Prostate gland (tissue), 2 donors: ENCODE results near the gene FXYD1. TPM values are rescaled to one million over a fixed set of nuclear protein-coding genes. Genes with fewer than 3 reads are reported as not detected.

Source experiments
- DNase-seq: peaks from one replicate; pipeline ENCODE4 v3.0.0-alpha.2; 2019; ENCODE audit warnings: low spot score
- H3K27ac ChIP-seq, 2 donors: fragments of 200-600 bp; sonication (generic); 2 replicates each; pipeline ENCODE4 v1.5.1; 2017 to 2019
- H3K27me3 ChIP-seq: fragments of 200-600 bp; sonication (generic); replicated peaks from 2 replicates; pipeline ENCODE4 v1.5.1; 2019; ENCODE audit not compliant: insufficient read depth
- H3K36me3 ChIP-seq, 2 donors: fragments of 200-600 bp; sonication (generic); 1 replicate in 1 of 2; 2 replicates in 1 of 2; pipeline versions ENCODE4 v1.5.1 to v1.8.1; 2017 to 2019
- H3K4me1 ChIP-seq: fragments of 200-600 bp; sonication (generic); replicated peaks from 2 replicates; pipeline ENCODE4 v1.5.1; 2019
- H3K4me3 ChIP-seq, 2 donors: fragments of 200-600 bp; sonication (generic); 2 replicates each; pipeline ENCODE4 v1.5.1; 2017 to 2019
- H3K9me3 ChIP-seq: fragments of 200-600 bp; sonication (generic); 2 replicates; pipeline ENCODE4 v1.5.1; 2017
- POLR2A ChIP-seq: fragments of 450-650 bp; IDR thresholded peaks from one replicate; pipeline ENCODE4 v1.6.1; 2016; ENCODE audit warnings: antibody characterized with exemption, mild to moderate bottlenecking
- POLR2AphosphoS5 ChIP-seq: sonication (generic); formaldehyde crosslinking; IDR thresholded peaks from one replicate; pipeline ENCODE4 v1.6.1; 2017; ENCODE audit warnings: antibody characterized with exemption
- WGBS: methylation state at CpG from one replicate; pipeline ENCODE4 v1.1.5; 2018; 5-methylcytosine and 5-hydroxymethylcytosine counted together
- intact Hi-C: fragments of 100-400 bp; cut with DNase I; formaldehyde crosslinking; loops from one replicate; pipeline ENCODE4 v1.14.2; 2022
- total RNA-seq, 2 donors: library from RNA; depleted of rRNA; stranded (reverse); fragments of >200 nt; gene quantifications; one replicate each; pipeline ENCODE4 v1.1.0, GENCODE V29; 2016
- TF ChIP-seq, protein P1 (sequence below), 4 experiments: fragments of 200-600 bp in 2 of 4; fragments of 450-650 bp in 2 of 4; sonication (generic) in 2 of 4; IDR thresholded peaks; 1 replicate in 3 of 4; 2 replicates in 1 of 4; pipeline ENCODE4 v1.5.1; 2016 to 2019; ENCODE audit warnings: antibody characterized with exemption in 4 of 4, mild to moderate bottlenecking in 2 of 4, moderate library complexity in 2 of 4

FXYD1 gene
- total RNA-seq = 10 to 100 TPM; 15.9 to 30.6 TPM

DNA sequence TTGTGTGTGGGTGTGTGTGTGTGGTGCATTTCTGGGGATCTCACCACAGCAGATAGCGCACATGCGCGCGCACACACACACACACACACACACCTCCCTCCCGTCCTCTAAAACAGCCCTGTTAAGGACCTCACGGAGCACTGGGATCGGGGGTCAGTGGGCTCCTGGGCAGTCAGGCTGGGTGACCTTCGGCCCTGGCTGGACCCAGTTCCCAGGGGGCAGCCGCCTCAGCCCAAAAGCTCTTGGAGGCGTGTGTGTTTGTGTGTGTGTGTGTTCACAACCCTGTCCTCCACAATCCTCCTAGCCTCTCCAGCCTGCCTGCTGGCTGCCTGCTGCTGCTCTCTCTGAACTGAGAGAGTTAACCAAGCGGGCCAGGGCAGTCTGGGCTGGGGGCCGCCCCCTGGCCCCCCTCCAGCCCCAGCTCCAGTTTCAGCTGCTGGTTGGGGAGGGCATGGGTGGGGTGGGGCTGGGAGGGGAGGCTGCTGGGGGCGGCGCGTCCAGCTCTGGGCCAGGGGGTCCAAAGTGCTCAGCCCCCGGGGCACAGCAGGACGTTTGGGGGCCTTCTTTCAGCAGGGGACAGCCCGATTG is at the start of gene FXYD1:
FXYD1 (plus strand) TSS at position 520 of the 588 bp plus-strand sequence. CDS start 1,256 bp downstream, outside the sequence.
- Histone ChIP-seq H3K36me3 (no peaks in the 10 kb centered on the region), H3K9me3 (no peaks in the 10 kb centered on the region), H3K4me1 (peaks cover 15% of the 10 kb centered on the region), H3K27ac (peak within 1 kb of the TSS; percentile 64 to 71), H3K4me3 (peak within 1 kb of the TSS; percentile 6 to 22), H3K27me3 (no peaks in the 10 kb centered on the region)
- WGBS = 52% methylated on average over 18 of the region's 18 CpGs
- no peak for DNase-seq
- TF ChIP-seq, protein P1, sequence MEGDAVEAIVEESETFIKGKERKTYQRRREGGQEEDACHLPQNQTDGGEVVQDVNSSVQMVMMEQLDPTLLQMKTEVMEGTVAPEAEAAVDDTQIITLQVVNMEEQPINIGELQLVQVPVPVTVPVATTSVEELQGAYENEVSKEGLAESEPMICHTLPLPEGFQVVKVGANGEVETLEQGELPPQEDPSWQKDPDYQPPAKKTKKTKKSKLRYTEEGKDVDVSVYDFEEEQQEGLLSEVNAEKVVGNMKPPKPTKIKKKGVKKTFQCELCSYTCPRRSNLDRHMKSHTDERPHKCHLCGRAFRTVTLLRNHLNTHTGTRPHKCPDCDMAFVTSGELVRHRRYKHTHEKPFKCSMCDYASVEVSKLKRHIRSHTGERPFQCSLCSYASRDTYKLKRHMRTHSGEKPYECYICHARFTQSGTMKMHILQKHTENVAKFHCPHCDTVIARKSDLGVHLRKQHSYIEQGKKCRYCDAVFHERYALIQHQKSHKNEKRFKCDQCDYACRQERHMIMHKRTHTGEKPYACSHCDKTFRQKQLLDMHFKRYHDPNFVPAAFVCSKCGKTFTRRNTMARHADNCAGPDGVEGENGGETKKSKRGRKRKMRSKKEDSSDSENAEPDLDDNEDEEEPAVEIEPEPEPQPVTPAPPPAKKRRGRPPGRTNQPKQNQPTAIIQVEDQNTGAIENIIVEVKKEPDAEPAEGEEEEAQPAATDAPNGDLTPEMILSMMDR (IDR thresholded peaks at IDR 0.05) = no peak
- TF ChIP-seq POLR2AphosphoS5 (no peak), POLR2A (no peak)
- intact Hi-C loops = no loop called here

DNA sequence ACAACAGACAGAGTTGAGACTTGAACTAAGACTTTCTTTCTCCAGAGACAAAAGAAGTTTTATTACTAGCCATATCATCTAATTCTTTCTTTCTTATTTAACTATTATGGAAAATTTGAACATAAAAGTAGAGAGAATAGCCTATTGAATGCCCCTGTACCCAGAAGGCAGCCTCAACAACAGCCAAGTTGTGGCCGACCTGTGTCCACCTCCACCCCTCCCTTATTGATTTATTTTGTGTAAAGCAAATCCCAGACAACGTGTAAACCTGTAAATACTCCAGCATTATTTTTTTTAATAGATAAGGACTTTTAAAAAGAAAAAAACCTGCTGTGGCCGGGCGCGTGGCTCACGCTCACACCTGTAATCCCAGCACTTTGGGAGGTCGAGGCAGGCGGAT is 49.1 kb upstream of the FXYD1 start:
- Histone ChIP-seq H3K9me3 (no peaks in the 10 kb centered on the region), H3K4me3 (no peak overlapping the region), H3K4me1 (no peaks in the 10 kb centered on the region), H3K36me3 (no peaks in the 10 kb centered on the region), H3K27ac (no peak overlapping the region), H3K27me3 (no peaks in the 10 kb centered on the region)
- 87% methylated on average over 8 of the region's 8 CpGs for WGBS
- no peak for DNase-seq
- intact Hi-C loops = loop anchor here (10.0 kb wide), 1 partner anchor 115 kb away; no protein-coding TSS in a partner anchor
- no peak for TF ChIP-seq POLR2A
- TF ChIP-seq POLR2AphosphoS5 = no peak
- TF ChIP-seq, protein P1 (IDR thresholded peaks at IDR 0.05) = no peak

DNA sequence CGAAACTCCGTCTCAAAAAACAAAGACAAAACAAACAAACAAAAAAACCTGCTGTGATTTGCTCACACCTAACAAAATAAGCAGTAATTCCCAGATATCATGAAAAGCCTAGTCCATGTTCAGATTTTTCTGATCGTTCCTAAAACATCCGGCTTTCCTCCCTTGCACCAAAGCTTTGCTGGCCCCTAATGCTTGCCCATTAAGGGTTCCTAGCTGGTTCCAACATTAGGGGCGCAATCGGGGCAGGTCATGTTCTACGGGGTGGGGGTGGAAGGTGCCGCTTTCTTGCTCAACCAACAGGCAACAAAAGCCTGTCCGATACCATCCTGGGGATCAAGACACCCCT is 48.5 kb upstream of the FXYD1 start:
- no peaks in the 10 kb centered on the region for H3K36me3 ChIP-seq
- H3K4me3 ChIP-seq = no peak overlapping the region
- intact Hi-C loops = no loop called here
- no peaks in the 10 kb centered on the region for H3K4me1 ChIP-seq
- no peaks in the 10 kb centered on the region for H3K27me3 ChIP-seq
- no peaks in the 10 kb centered on the region for H3K9me3 ChIP-seq
- no peak overlapping the region for H3K27ac ChIP-seq
- TF ChIP-seq, protein P1 (IDR thresholded peaks at IDR 0.05) = no peak
- no peak for TF ChIP-seq POLR2A
- TF ChIP-seq POLR2AphosphoS5 = no peak
- DNase-seq = no peak
- WGBS = 40% methylated on average over 9 of the region's 9 CpGs

DNA sequence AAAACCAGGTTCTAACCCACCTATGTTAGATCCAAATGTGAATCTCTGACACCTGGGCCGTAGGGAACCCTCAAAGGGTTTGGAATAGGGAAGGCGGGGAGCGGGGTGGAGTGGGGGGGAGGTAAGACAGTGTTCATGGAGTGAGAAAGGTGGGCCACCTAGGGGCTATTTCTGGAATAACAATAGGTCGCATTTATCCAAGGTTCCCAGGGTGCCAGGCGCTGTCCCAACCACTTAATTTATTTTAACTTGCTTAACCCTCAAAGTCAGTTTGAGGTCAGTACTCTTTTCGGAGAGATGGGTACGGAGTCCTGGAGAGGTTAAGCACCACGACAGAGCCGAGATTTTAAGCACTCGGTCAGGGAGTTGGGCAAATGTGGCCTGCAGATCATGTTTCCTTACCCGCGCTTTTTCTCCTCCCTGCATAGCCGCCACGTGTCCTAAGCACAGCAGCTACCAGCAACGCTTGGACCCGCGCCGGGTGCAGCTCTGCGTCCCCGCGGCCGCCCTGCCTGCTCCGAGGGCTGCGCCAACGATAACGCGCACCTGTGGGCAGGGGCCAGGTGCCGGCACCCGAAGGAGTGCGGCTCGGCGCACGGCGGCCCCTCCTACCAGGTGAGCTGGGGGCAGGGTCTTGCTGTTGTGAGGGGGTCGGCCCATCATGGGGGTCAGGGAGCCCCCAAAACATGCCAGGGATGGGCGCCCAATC is 48.0 kb upstream of the FXYD1 start:
- TF ChIP-seq, protein P1 (IDR thresholded peaks at IDR 0.05) = peak; percentile 19 to 78 (median 77)
- TF ChIP-seq POLR2AphosphoS5 = no peak
- peak; percentile 73 for DNase-seq
- Histone ChIP-seq H3K4me3 (peak overlapping the region in 1 of 2 donors; percentile 4), H3K27ac (peak overlapping the region in 1 of 2 donors; percentile 32), H3K27me3 (no peaks in the 10 kb centered on the region), H3K36me3 (no peaks in the 10 kb centered on the region), H3K9me3 (no peaks in the 10 kb centered on the region), H3K4me1 (no peaks in the 10 kb centered on the region)
- intact Hi-C loops = no loop called here
- WGBS = 5% methylated on average over 31 of the region's 36 CpGs

DNA sequence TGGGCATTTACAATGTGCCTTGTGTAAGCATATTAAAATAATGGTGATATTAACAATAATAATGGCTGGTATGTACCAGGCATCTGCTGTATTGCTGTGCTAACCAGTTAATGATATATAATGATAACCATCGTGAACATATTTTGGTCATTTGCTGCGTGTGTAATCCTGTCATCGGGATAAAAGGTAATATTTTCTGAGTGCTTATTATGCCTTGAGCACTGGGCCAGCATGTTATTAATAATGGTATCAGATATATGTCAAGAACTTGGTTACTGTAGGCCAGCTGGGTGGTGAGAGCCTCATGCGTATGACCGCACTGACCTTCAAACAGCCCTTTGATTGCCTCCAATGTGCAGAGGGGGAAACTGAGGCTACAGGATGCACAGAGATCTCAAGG is 45.2 kb upstream of the FXYD1 start:
- no peak overlapping the region for H3K4me3 ChIP-seq
- 82% methylated on average over 5 of the region's 5 CpGs for WGBS
- no peaks in the 10 kb centered on the region for H3K4me1 ChIP-seq
- H3K9me3 ChIP-seq = no peaks in the 10 kb centered on the region
- intact Hi-C loops = no loop called here
- no peaks in the 10 kb centered on the region for H3K36me3 ChIP-seq
- H3K27ac ChIP-seq = no peak overlapping the region
- no peak for DNase-seq
- TF ChIP-seq POLR2AphosphoS5 (no peak), POLR2A (no peak)
- TF ChIP-seq, protein P1 (IDR thresholded peaks at IDR 0.05) = no peak
- no peaks in the 10 kb centered on the region for H3K27me3 ChIP-seq
